OCI-LY7 (cell line): ENCODE results near the gene ZNF555. TPM values are rescaled to one million over a fixed set of nuclear protein-coding genes. Genes with fewer than 3 reads are reported as not detected.
A peak's percentile ranks its signal among the peaks of the same experiment; 100 is the strongest.

Source experiments
- BruUV-seq: library from RNA; stranded (reverse); fragments of 400-500 nt; replicated peaks from 2 replicates; lab custom pipeline; 2021; lab: Mats Ljungman, UMichigan
- CTCF ChIA-PET: fragments of 300-600 bp; sonication (Branson Sonifier 250); formaldehyde crosslinking; loops from one replicate; lab custom pipeline; 2022; ENCODE audit warnings: antibody characterized with exemption; ENCODE audit not compliant: unreplicated experiment; lab: Charles Lee
- POLR2A ChIA-PET: fragments of 300-600 bp; sonication (Branson Sonifier 250); formaldehyde crosslinking; loops from one replicate; lab custom pipeline; 2022; ENCODE audit warnings: antibody characterized with exemption; lab: Charles Lee
- DNase-seq: peaks from one replicate; pipeline ENCODE4 v3.0.0-alpha.2; 2015; ENCODE audit warnings: low spot score
- H2AFZ ChIP-seq: fragments of 200-600 bp; sonication (generic), shearing (Covaris generic); 2 replicates; pipeline ENCODE4 v1.6.1; 2014; ENCODE audit warnings: mild to moderate bottlenecking, antibody characterized with exemption, low read length, moderate library complexity
- H3K27ac ChIP-seq: fragments of 200-600 bp; sonication (generic); 2 replicates; pipeline ENCODE4 v1.5.1; 2014; ENCODE audit warnings: mixed run types, low read depth, mild to moderate bottlenecking, moderate library complexity, low read length, inconsistent platforms; ENCODE audit not compliant: poor library complexity, severe bottlenecking
- H3K36me3 ChIP-seq: fragments of 200-600 bp; sonication (generic); 2 replicates; pipeline ENCODE4 v1.6.1; 2014; ENCODE audit warnings: mild to moderate bottlenecking, antibody characterized with exemption, low read length, moderate library complexity, mixed read lengths; ENCODE audit not compliant: insufficient read depth
- H3K4me1 ChIP-seq: fragments of 200-600 bp; sonication (generic); 2 replicates; pipeline ENCODE4 v1.5.1; 2014; ENCODE audit warnings: mild to moderate bottlenecking, low read length; ENCODE audit not compliant: insufficient read depth, poor library complexity, severe bottlenecking
- H3K4me2 ChIP-seq: fragments of 200-600 bp; sonication (generic); 2 replicates; pipeline ENCODE4 v1.6.1; 2014; ENCODE audit warnings: mild to moderate bottlenecking, low read length
- H3K4me3 ChIP-seq: fragments of 200-600 bp; sonication (generic); 2 replicates; pipeline ENCODE4 v1.5.1; 2014; ENCODE audit warnings: mild to moderate bottlenecking, low read depth, low read length; ENCODE audit not compliant: poor library complexity, severe bottlenecking
- H3K79me2 ChIP-seq: fragments of 200-600 bp; sonication (generic); 2 replicates; pipeline ENCODE4 v1.6.1; 2016; ENCODE audit warnings: low read depth, mild to moderate bottlenecking, low read length, moderate library complexity, mixed read lengths; ENCODE audit not compliant: insufficient read depth
- H3K9me2 ChIP-seq: fragments of 200-600 bp; sonication (generic); 2 replicates; pipeline ENCODE4 v1.6.1; 2016; ENCODE audit warnings: mild to moderate bottlenecking, low read length, mixed read lengths; ENCODE audit not compliant: insufficient read depth
- H3K9me3 ChIP-seq: fragments of 200-600 bp; sonication (generic); 2 replicates; pipeline ENCODE4 v1.6.1; 2014; ENCODE audit warnings: mild to moderate bottlenecking, mixed run types, low read length, mixed read lengths
- H4K20me1 ChIP-seq: fragments of 200-600 bp; sonication (generic); 2 replicates; pipeline ENCODE4 v1.6.1; 2014; ENCODE audit warnings: mild to moderate bottlenecking, antibody characterized with exemption, low read length, moderate library complexity, mixed read lengths; ENCODE audit not compliant: insufficient read depth
- CTCF ChIP-seq: fragments of 200-600 bp; sonication (generic); conservative IDR thresholded peaks from 2 replicates; pipeline ENCODE4 v1.5.1; 2014; ENCODE audit warnings: mild to moderate bottlenecking, antibody characterized with exemption, low read length, moderate library complexity, mixed read lengths
- EZH2phosphoT487 ChIP-seq: fragments of 200-600 bp; sonication (generic); IDR thresholded peaks from 2 replicates; pipeline ENCODE4 v1.6.1; 2018; ENCODE audit warnings: low read depth, borderline replicate concordance, mild to moderate bottlenecking, mixed run types, antibody characterized with exemption, low read length, moderate library complexity, mixed read lengths
- intact Hi-C: fragments of 100-400 bp; cut with micrococcal nuclease; formaldehyde crosslinking; loops from one replicate; pipeline ENCODE4 v1.10.0; 2022; ENCODE audit not compliant: unreplicated experiment
- total RNA-seq, 2 experiments: library from RNA; depleted of rRNA in 1 of 2; stranded (reverse); fragments of >200 nt in 1 of 2; shearing (Covaris generic) in 1 of 2; gene quantifications; 2 replicates each; pipeline ENCODE4 v1.2.3, GENCODE V29; 2014 to 2022

The ZNF555 gene
- total RNA-seq, 2 experiments from 2014 or later: 2.4 to 5.1 TPM

GRCh38 chr19:2824129-2824528 lies 17.1 kb upstream of the ZNF555 start:
- no peak overlapping the region for H3K4me3 ChIP-seq
- CTCF ChIA-PET: no interaction called here
- no peak for DNase-seq
- H3K27ac ChIP-seq: no peak overlapping the region
- no peak overlapping the region for H2AFZ ChIP-seq
- intact Hi-C loops: no loop called here
- no TSS peak for BruUV-seq
- H4K20me1 ChIP-seq: no peaks in the 10 kb centered on the region
- no peak overlapping the region for H3K4me2 ChIP-seq
- H3K9me3 ChIP-seq: no peaks in the 10 kb centered on the region
- TF ChIP-seq CTCF: no peak
- TF ChIP-seq EZH2phosphoT487: no peak
- POLR2A ChIA-PET: no interaction called here
- H3K36me3 ChIP-seq: no peaks in the 10 kb centered on the region
- no peaks in the 10 kb centered on the region for H3K79me2 ChIP-seq
- H3K4me1 ChIP-seq: peaks cover 4% of the 10 kb centered on the region
- no peaks in the 10 kb centered on the region for H3K9me2 ChIP-seq

- no peaks in the 10 kb centered on the region for H4K20me1 ChIP-seq
- no peak overlapping the region for H3K4me3 ChIP-seq
- ChIA-PET POLR2A (no interaction called here), CTCF (no interaction called here)
- H3K9me3 ChIP-seq: no peaks in the 10 kb centered on the region
- no peak for DNase-seq
- no peak overlapping the region for H2AFZ ChIP-seq
- intact Hi-C loops: no loop called here
- no peak overlapping the region for H3K4me2 ChIP-seq
- no TSS peak for BruUV-seq
- TF ChIP-seq EZH2phosphoT487 (no peak), CTCF (no peak)
- no peaks in the 10 kb centered on the region for H3K9me2 ChIP-seq
- no peaks in the 10 kb centered on the region for H3K79me2 ChIP-seq
- H3K27ac ChIP-seq: no peak overlapping the region
- no peaks in the 10 kb centered on the region for H3K4me1 ChIP-seq
- no peaks in the 10 kb centered on the region for H3K36me3 ChIP-seq
Measured at GRCh38 chr19:2827022-2827421, 14.3 kb upstream of the ZNF555 start.

- POLR2A ChIA-PET: no interaction called here
- no peaks in the 10 kb centered on the region for H3K9me2 ChIP-seq
- no peaks in the 10 kb centered on the region for H3K4me1 ChIP-seq
- H3K79me2 ChIP-seq: no peaks in the 10 kb centered on the region
- TSS peak; percentile 38 for BruUV-seq
- no peak overlapping the region for H3K4me3 ChIP-seq
- CTCF ChIA-PET: no interaction called here
- no peak for TF ChIP-seq EZH2phosphoT487
- no peak for TF ChIP-seq CTCF
- H2AFZ ChIP-seq: no peak overlapping the region
- H3K27ac ChIP-seq: no peak overlapping the region
- H3K36me3 ChIP-seq: no peaks in the 10 kb centered on the region
- intact Hi-C loops: no loop called here
- H4K20me1 ChIP-seq: no peaks in the 10 kb centered on the region
- H3K9me3 ChIP-seq: peaks cover 3% of the 10 kb centered on the region; the same call in 1 of the 2 replicates
- no peak overlapping the region for H3K4me2 ChIP-seq
- no peak for DNase-seq
Measured at GRCh38 chr19:2827840-2828489, 13.3 kb upstream of the ZNF555 start.
